ENCODE data around the gene PNPLA1. TPM values are rescaled to one million over a fixed set of nuclear protein-coding genes. Genes with fewer than 3 reads are reported as not detected.

The PNPLA1 gene
- total RNA-seq, 2 donors from 2014 or later, result not detected

DNA sequence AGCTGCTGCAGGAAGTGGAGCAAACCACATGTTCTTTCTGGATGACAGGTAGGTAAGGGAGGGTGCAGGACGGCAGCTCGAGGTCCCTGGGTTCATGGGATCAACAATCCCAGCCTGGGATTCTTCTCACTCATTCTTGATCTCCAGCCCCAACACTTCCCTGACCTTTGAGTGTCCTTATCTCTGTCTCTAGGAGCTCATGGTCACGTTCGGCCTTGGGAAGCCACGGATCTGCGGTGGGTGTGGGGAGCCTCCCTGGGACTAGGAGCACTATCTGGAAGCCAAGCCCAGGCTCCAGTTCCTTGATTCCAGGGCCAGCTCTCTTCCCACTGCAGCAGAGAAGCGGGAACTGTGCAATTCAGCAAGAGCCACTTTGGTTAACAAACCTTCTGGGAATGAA lies 39.3 kb downstream of the PNPLA1 start:
- ATAC-seq (replicated peaks), result no peak
- no peaks in the 10 kb centered on the region for H3K4me1 Mint-ChIP-seq
- no peak overlapping the region for H3K27ac Mint-ChIP-seq
- H3K27me3 Mint-ChIP-seq, result peaks cover 3% of the 10 kb centered on the region
- no peaks in the 10 kb centered on the region for H3K36me3 Mint-ChIP-seq (ENCODE audit: low read depth)
- no peaks in the 10 kb centered on the region for H3K9me3 Mint-ChIP-seq
- no peak overlapping the region for H3K4me3 Mint-ChIP-seq

DNA sequence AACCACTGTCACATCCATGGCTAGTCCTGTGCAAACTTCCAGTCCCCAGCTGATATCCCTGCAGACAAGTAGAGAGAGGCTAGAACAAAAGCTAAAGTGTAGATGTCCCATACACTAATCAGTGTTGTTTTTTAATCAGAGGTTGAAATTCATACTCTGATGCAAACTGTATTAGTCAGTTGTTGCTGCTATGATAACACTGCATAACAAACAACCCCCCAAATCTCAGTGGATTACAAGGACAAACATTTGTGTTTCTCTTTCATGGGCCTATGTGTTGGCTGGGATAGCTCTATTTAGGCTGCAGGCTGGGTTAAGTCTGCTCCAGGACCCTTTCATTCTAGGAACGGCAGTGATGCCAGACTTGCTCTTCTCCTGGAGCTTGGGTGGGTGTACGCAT lies 40.0 kb downstream of the PNPLA1 start:
- H3K27me3 Mint-ChIP-seq, result peaks cover 3% of the 10 kb centered on the region
- no peaks in the 10 kb centered on the region for H3K4me1 Mint-ChIP-seq
- no peak overlapping the region for H3K27ac Mint-ChIP-seq
- H3K4me3 Mint-ChIP-seq, result no peak overlapping the region
- no peaks in the 10 kb centered on the region for H3K36me3 Mint-ChIP-seq (ENCODE audit: low read depth)
- ATAC-seq (replicated peaks), result no peak
- H3K9me3 Mint-ChIP-seq, result no peaks in the 10 kb centered on the region

DNA sequence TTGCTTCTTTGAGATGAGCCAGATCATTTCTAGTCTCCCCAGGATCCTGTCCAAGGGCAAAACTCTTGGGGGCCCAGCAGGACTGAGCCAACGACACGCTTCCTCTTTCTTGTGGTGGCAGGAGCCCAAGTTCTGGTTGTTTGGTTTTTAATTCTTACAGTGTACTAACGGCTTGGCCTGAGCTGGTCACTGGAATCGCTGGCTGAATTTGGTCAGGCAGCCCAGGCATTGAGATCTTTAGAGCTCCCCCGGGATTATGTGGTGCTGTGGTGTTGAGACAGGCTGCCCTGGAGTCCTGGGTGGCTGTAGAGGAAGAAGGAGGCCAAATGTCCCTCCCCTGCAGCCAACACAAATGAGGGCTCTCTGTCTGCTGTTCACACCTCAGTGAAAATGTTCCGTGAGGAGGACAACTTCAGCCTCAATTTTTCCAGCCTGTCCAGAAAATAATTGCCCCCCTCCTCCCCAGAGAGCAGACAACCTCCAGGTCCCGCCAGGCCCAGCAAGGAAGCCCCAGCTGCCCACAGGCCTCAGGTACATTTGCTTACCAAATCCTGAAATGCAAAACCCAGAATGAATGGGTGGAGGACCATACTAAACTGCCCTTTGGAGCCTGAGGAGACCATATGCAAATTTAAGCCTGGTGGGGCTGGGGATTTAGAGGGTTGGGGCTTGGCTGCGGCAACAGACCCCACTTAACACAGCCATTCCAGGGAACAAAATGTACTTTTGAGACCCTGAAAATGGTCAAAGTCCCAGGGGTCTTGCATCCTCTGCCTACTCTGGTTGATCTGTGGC lies 43.2 kb downstream of the PNPLA1 start:
- Mint-ChIP-seq H3K27ac (no peak overlapping the region), H3K9me3 (no peaks in the 10 kb centered on the region), H3K4me1 (no peaks in the 10 kb centered on the region), H3K27me3 (peaks cover 3% of the 10 kb centered on the region), H3K36me3 (ENCODE audit: low read depth) (no peaks in the 10 kb centered on the region), H3K4me3 (no peak overlapping the region)
- ATAC-seq (replicated peaks), result no peak

DNA sequence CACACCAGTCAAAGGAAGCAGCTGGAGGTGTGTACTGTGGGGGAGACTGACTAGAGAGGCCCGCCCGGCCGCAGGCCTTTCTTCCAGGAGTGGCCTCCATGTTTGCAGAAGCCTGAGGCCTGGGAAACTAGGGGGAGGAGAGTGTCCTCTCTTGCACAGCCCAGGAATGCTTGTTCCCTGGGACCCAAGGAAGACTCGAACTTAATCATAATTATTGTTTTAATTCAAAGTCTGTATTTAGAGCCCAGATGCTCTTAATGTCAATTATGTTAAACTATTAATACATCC lies 43.7 kb downstream of the PNPLA1 start:
- peaks cover 3% of the 10 kb centered on the region for H3K27me3 Mint-ChIP-seq
- no peak for ATAC-seq (replicated peaks)
- H3K27ac Mint-ChIP-seq, result no peak overlapping the region
- H3K4me3 Mint-ChIP-seq, result no peak overlapping the region
- H3K9me3 Mint-ChIP-seq, result no peaks in the 10 kb centered on the region
- no peaks in the 10 kb centered on the region for H3K36me3 Mint-ChIP-seq (ENCODE audit: low read depth)
- H3K4me1 Mint-ChIP-seq, result no peaks in the 10 kb centered on the region

DNA sequence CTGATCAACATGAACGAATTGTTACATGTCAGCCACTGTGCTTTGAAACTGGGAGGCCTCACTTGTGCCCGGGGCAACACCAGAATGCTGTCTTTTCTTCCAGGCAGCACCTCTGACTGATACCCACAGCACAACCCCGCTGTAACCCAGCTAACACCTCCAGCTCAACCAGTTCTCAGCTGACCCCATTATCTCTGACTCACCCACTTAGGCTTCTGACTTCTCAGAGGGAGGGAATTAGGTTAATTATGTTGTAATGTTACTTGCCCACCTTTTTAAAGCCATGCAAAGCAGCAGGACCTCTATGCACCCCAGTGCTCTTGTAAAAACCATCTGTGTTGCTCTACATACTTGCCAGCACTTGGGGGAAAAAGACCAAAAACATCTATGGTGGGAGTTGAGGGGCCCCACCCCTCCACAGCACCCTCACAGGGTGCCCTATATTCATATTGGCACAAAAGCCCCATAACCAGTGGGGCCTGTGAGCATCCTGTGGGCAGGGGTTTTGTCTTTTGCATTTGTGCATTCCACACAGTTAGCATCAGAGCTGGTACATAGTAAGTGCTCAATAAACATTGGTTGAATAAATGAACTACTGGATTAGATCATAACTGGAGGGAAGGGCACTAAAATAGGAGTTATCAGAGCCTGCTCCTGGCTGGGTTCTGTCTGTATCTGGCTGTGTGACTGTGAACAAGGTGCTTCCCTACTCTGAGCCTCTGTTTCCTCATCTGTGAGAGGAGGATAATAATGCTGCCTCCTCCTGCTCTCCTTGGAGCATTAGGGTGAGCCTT lies 44.6 kb downstream of the PNPLA1 start:
- no peak overlapping the region for H3K4me3 Mint-ChIP-seq
- no peaks in the 10 kb centered on the region for H3K36me3 Mint-ChIP-seq (ENCODE audit: low read depth)
- H3K4me1 Mint-ChIP-seq, result no peaks in the 10 kb centered on the region
- no peak for ATAC-seq (replicated peaks)
- no peak overlapping the region for H3K27ac Mint-ChIP-seq
- H3K9me3 Mint-ChIP-seq, result no peaks in the 10 kb centered on the region
- H3K27me3 Mint-ChIP-seq, result peaks cover 3% of the 10 kb centered on the region

DNA sequence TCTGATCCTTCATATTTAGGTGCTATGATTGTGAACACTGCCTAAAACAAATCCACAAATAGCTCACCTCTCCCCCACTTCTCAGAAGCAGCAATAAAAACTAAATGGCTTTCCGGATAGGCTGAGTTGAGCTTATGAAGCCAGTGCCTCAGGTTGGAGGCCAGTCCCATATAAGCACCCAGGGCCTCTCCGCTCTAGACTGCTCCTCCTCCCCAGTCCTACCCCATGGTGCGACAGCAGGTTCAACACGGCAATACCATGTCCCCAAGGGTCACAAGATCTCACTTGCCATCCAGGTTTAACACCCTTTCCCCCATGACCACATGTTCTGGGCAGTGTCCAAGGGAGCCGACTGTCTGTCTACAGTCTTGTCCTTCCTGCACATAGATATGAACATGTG lies 46.1 kb downstream of the PNPLA1 start:
- Mint-ChIP-seq H3K4me3 (no peak overlapping the region), H3K27ac (no peak overlapping the region), H3K36me3 (ENCODE audit: low read depth) (no peaks in the 10 kb centered on the region), H3K27me3 (peaks cover 3% of the 10 kb centered on the region), H3K9me3 (no peaks in the 10 kb centered on the region), H3K4me1 (no peaks in the 10 kb centered on the region)
- no peak for ATAC-seq (replicated peaks)

DNA sequence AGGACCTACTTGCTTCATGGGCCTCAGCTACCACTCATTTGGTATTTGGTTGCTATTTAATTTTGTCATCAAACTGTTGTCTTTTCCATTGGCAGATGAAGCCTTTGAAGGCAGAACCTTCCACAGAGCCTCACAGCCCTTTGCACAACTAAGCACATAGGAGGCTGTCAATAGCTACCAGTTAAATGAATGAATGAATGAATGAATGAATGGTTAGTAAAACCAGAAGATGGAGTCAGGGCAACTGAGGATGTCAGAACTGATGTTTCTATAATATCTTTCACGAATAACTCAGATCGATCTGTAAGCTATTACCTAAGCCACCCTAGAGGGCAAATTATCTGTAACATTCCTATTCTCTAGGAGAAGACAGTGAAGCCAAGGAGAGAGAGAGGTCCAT lies 47.8 kb downstream of the PNPLA1 start:
- Mint-ChIP-seq H3K27me3 (no peaks in the 10 kb centered on the region), H3K9me3 (no peaks in the 10 kb centered on the region), H3K27ac (no peak overlapping the region), H3K4me1 (no peaks in the 10 kb centered on the region), H3K4me3 (no peak overlapping the region), H3K36me3 (ENCODE audit: low read depth) (no peaks in the 10 kb centered on the region)
- no peak for ATAC-seq (replicated peaks)

DNA sequence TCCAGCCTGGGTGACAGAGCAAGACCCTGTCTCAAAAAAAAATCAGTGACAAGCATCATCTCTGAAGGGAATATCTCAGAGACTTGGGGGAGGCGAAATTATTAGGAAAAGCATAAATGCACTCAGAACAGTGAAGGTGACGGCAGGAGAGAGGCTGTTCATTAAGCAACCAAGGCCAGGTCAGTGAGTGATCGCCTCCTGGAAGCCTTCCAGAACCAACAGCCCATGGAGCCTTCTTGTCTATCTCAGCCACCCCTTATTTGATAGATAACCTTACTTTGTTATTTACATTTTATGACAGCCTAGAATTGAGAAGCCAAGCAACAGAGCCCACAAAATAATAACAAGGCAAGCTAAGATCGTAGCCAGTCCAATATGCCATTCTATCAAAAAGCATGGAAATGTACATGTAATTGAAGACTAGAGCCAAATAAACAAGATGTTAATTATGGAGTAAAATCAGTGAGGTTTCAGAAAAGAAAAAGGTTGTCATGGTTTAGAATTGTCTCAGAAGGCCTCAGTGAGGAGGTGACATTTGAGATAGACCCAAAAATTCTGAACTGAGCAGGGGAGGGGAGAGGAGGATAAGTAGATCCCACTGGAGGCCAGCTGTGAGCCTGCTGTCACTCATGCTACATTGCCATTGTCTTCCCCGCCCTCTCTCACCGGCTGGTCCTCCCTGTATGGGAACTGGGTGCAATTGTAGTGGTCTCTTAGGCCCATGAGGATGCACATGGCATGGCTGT lies 49.0 kb downstream of the PNPLA1 start:
- Mint-ChIP-seq H3K27me3 (no peaks in the 10 kb centered on the region), H3K4me1 (no peaks in the 10 kb centered on the region), H3K4me3 (no peak overlapping the region), H3K27ac (no peak overlapping the region), H3K9me3 (no peaks in the 10 kb centered on the region), H3K36me3 (ENCODE audit: low read depth) (no peaks in the 10 kb centered on the region)
- no peak for ATAC-seq (replicated peaks)

DNA sequence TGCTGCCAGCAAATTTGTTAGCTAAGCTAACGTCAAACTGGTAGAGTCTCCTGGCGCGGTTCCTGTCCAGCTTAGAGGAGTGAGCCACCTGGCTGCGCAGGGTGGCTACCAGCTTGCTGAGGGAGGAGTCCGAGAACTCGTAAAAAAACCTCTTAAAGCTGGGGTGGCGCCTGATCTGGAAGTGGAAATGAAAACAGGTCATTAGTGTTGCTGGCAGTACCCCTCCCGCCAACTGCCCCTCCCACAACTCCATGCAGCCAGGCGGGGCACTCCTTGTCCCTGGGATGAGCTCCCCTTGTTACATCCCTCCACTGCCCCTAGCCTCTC lies 49.5 kb downstream of the PNPLA1 start:
- H3K27ac Mint-ChIP-seq, result no peak overlapping the region
- no peaks in the 10 kb centered on the region for H3K36me3 Mint-ChIP-seq (ENCODE audit: low read depth)
- no peaks in the 10 kb centered on the region for H3K27me3 Mint-ChIP-seq
- H3K4me1 Mint-ChIP-seq, result no peaks in the 10 kb centered on the region
- ATAC-seq (replicated peaks), result no peak
- no peak overlapping the region for H3K4me3 Mint-ChIP-seq
- no peaks in the 10 kb centered on the region for H3K9me3 Mint-ChIP-seq

DNA sequence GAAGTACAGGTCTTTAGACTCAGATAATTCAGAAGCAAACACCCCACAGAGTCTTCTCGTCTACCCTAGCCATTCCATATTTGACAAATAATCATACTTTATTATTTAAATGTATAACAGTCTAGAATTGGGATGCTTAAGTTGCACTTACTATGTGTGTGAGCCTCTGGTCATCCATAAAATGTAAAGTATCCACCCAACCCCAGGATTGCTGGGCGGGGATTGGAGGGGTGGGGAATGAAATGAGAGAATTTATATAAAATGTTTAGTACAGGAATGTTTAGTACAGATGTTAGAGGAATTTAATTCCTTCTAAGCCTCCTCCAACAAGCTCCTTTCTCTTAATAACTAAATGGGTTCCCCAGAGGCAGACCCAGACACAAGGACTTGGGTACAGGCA lies 50.0 kb downstream of the PNPLA1 start:
- Mint-ChIP-seq H3K9me3 (no peaks in the 10 kb centered on the region), H3K36me3 (ENCODE audit: low read depth) (no peaks in the 10 kb centered on the region), H3K4me3 (no peak overlapping the region), H3K27ac (no peak overlapping the region), H3K4me1 (no peaks in the 10 kb centered on the region), H3K27me3 (no peaks in the 10 kb centered on the region)
- ATAC-seq (replicated peaks), result no peak

DNA sequence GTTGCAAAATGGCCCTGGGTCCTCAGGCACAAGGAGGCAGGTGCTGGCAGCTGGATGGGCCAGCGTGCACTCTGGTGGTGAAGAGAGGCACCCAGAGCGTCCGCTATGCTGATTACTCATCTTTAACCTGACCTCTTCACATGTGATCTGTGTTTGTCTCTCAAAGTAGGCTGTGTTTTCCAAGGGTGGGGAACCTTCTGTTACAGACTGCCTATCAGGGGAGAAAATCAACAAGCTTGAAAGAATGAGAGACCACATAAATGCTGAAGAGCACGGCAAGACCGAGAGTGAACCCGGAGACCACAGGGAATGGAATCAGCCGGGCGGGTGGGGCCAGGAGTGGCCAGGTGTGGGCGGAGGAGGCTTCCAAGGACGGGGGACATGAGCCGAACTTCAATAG lies 50.6 kb downstream of the PNPLA1 start:
- Mint-ChIP-seq H3K27ac (no peak overlapping the region), H3K9me3 (no peaks in the 10 kb centered on the region), H3K27me3 (peaks cover under 1% of the 10 kb centered on the region), H3K4me3 (no peak overlapping the region), H3K36me3 (ENCODE audit: low read depth) (no peaks in the 10 kb centered on the region), H3K4me1 (no peaks in the 10 kb centered on the region)
- ATAC-seq (replicated peaks), result no peak

DNA sequence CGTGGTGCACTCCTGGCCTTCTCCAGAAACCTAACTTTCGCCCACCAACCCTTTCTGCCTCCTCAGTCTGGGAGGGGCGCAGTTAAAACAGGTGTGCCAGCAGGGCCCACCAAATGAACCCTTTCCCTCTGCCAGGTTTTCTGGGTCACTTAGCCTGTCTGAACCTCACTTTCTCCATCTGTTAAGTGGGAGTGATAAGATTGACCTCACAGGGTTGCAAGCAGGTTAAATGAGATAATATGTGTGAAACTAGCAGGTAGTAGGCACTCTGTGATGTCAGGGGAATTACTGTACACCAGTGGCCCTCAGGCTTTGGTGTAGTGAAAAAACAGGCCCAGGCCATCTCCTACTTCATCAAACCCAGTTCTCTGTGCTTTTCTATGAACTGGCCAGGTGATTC lies 52.7 kb downstream of the PNPLA1 start:
- Mint-ChIP-seq H3K4me3 (no peak overlapping the region), H3K4me1 (no peaks in the 10 kb centered on the region), H3K9me3 (no peaks in the 10 kb centered on the region), H3K27ac (no peak overlapping the region), H3K27me3 (peaks cover 4% of the 10 kb centered on the region), H3K36me3 (ENCODE audit: low read depth) (no peaks in the 10 kb centered on the region)
- ATAC-seq (replicated peaks), result no peak

DNA sequence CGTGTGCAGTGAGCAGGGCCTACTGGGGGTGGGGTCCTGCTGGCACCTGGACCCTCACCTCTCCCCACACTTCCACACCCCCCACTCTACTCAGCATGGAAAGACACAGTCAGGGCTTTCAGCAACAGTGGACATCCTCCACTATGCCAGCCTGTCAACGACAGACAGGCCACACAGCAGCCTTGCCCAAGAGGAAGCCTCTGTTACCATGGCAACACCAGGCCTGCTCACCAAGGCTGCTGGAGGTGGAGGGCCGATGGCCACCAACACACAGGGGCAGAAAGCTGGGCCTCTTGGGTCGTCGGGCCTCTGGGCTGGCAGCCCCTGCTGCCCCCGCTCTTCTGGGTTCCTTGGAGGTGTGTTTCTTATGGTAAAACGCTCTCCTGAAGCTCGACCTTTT lies 53.2 kb downstream of the PNPLA1 start:
- Mint-ChIP-seq H3K27ac (no peak overlapping the region), H3K4me3 (no peak overlapping the region), H3K27me3 (peaks cover 4% of the 10 kb centered on the region), H3K9me3 (no peaks in the 10 kb centered on the region), H3K4me1 (no peaks in the 10 kb centered on the region), H3K36me3 (ENCODE audit: low read depth) (no peaks in the 10 kb centered on the region)
- no peak for ATAC-seq (replicated peaks)

DNA sequence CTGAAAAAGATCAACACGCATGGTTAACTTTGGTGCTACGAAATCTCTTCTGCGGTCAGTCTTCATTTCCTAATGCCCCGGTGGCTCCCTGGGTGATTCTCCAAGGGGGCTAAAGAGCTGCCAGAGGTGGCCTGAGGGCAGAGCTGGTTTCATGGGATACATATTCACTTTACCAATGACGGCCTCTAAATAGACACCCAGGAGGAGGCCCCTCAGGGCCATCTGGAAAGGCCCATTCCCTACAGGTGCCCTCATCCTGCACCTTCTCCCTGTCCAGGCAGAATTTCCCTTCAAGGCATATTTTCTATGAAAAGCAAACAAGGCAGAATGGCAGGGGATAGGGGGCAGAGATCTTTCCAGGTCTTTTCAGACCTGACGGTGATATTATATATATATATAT lies 54.3 kb downstream of the PNPLA1 start:
- no peak for ATAC-seq (replicated peaks)

DNA sequence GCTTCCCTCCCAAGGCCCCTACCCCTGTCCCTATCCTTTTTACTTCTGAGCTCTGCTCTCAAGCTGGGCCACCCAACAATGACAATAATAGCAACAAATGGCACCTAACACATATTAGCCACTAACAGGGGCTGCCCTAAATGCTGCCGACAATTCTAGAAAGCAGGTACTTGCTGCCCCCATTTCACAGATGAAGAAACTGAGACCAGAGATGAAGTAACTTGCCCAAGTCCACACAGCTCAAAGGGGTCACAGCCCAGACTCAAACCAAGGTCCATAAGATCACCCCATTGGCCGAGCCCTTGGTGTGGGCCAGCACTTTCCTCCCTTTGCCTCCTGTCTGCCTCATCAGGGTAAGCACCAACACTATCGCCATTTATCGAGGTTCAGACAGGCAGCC lies 54.9 kb downstream of the PNPLA1 start:
- ATAC-seq (replicated peaks), result no peak
- no peak overlapping the region for H3K4me3 Mint-ChIP-seq
- no peaks in the 10 kb centered on the region for H3K4me1 Mint-ChIP-seq
- no peak overlapping the region for H3K27ac Mint-ChIP-seq
- peaks cover 4% of the 10 kb centered on the region for H3K27me3 Mint-ChIP-seq
- no peaks in the 10 kb centered on the region for H3K9me3 Mint-ChIP-seq
- H3K36me3 Mint-ChIP-seq (ENCODE audit: low read depth), result no peaks in the 10 kb centered on the region

More for the DNA sequence above, 54.3 kb downstream of the PNPLA1 start:
- no peak overlapping the region for H3K27ac Mint-ChIP-seq
- no peaks in the 10 kb centered on the region for H3K9me3 Mint-ChIP-seq
- H3K4me3 Mint-ChIP-seq, result no peak overlapping the region
- no peaks in the 10 kb centered on the region for H3K4me1 Mint-ChIP-seq
- H3K36me3 Mint-ChIP-seq (ENCODE audit: low read depth), result no peaks in the 10 kb centered on the region
- H3K27me3 Mint-ChIP-seq, result peaks cover 4% of the 10 kb centered on the region

All from activated T-helper 17 cell treated with anti-CD3 and anti-CD28 coated beads, Interleukin-2, amount 50 U/mL, for 72 hours (primary cell).